Measurements from ENCODE around the gene SEMA3G. TPM values are rescaled to one million over a fixed set of nuclear protein-coding genes. Genes with fewer than 3 reads are reported as not detected.

Gene SEMA3G
- total RNA-seq, 3 donors from 2014 or later (not counting 1 experiment from before 2014, with no cell fraction given): 0.07 to 0.55 TPM; not detected in 1

GRCh38 chr3:52437326-52438103, 7.4 kb downstream of the SEMA3G start:
- Mint-ChIP-seq H3K36me3 (no peaks in the 10 kb centered on the region), H3K4me3 (no peak overlapping the region), H3K27ac (no peak overlapping the region), H3K27me3 (ENCODE audit: low read depth in 2 of 2) (no peaks in the 10 kb centered on the region), H3K4me1 (no peaks in the 10 kb centered on the region), H3K9me3 (no peaks in the 10 kb centered on the region)
- H3K36me3 ChIP-seq (ENCODE audit: control insufficient read depth, insufficient read depth, low read length): no peaks in the 10 kb centered on the region
- 95% methylated on average over 15 of the region's 15 CpGs for whole genome bisulfite sequencing (ENCODE audit: insufficient coverage)
- TF ChIP-seq, protein P1, sequence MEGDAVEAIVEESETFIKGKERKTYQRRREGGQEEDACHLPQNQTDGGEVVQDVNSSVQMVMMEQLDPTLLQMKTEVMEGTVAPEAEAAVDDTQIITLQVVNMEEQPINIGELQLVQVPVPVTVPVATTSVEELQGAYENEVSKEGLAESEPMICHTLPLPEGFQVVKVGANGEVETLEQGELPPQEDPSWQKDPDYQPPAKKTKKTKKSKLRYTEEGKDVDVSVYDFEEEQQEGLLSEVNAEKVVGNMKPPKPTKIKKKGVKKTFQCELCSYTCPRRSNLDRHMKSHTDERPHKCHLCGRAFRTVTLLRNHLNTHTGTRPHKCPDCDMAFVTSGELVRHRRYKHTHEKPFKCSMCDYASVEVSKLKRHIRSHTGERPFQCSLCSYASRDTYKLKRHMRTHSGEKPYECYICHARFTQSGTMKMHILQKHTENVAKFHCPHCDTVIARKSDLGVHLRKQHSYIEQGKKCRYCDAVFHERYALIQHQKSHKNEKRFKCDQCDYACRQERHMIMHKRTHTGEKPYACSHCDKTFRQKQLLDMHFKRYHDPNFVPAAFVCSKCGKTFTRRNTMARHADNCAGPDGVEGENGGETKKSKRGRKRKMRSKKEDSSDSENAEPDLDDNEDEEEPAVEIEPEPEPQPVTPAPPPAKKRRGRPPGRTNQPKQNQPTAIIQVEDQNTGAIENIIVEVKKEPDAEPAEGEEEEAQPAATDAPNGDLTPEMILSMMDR (IDR thresholded peaks at IDR 0.05): no peak
- no peak for ATAC-seq
- H3K4me3 ChIP-seq (ENCODE audit: low read length): no peak overlapping the region
- no peaks in the 10 kb centered on the region for H3K9me3 ChIP-seq (ENCODE audit: control insufficient read depth, insufficient read depth, low read length)
- no peaks in the 10 kb centered on the region for H3K4me1 ChIP-seq (ENCODE audit: control insufficient read depth, insufficient read depth, low read length)
- H3K27me3 ChIP-seq (ENCODE audit: control insufficient read depth, insufficient read depth, low read length): no peaks in the 10 kb centered on the region
- H3K27ac ChIP-seq (ENCODE audit: low read length): no peak overlapping the region
- DNase-seq: no peak
- intact Hi-C loops (cut with micrococcal nuclease): no loop called here

GRCh38 chr3:52436500-52437149, 8.3 kb downstream of the SEMA3G start:
- intact Hi-C loops (cut with micrococcal nuclease): no loop called here
- ATAC-seq (no peak), DNase-seq (no peak)
- H3K4me3 Mint-ChIP-seq: no peak overlapping the region
- Histone ChIP-seq H3K4me3 (ENCODE audit: low read length) (no peak overlapping the region), H3K9me3 (ENCODE audit: control insufficient read depth, insufficient read depth, low read length) (no peaks in the 10 kb centered on the region), H3K27ac (ENCODE audit: low read length) (no peak overlapping the region), H3K27me3 (ENCODE audit: control insufficient read depth, insufficient read depth, low read length) (no peaks in the 10 kb centered on the region), H3K36me3 (ENCODE audit: control insufficient read depth, insufficient read depth, low read length) (no peaks in the 10 kb centered on the region), H3K4me1 (ENCODE audit: control insufficient read depth, insufficient read depth, low read length) (no peaks in the 10 kb centered on the region)
- H3K27me3 Mint-ChIP-seq (ENCODE audit: low read depth in 2 of 2): peaks cover 0 to 3% of the 10 kb centered on the region in 2 donors
- TF ChIP-seq, protein P1 (IDR thresholded peaks at IDR 0.05): no peak
- no peaks in the 10 kb centered on the region for H3K36me3 Mint-ChIP-seq
- H3K4me1 Mint-ChIP-seq: no peaks in the 10 kb centered on the region
- H3K9me3 Mint-ChIP-seq: no peaks in the 10 kb centered on the region
- 90% methylated on average over 12 of the region's 13 CpGs for WGBS (ENCODE audit: insufficient coverage)
- H3K27ac Mint-ChIP-seq: no peak overlapping the region

DNA sequence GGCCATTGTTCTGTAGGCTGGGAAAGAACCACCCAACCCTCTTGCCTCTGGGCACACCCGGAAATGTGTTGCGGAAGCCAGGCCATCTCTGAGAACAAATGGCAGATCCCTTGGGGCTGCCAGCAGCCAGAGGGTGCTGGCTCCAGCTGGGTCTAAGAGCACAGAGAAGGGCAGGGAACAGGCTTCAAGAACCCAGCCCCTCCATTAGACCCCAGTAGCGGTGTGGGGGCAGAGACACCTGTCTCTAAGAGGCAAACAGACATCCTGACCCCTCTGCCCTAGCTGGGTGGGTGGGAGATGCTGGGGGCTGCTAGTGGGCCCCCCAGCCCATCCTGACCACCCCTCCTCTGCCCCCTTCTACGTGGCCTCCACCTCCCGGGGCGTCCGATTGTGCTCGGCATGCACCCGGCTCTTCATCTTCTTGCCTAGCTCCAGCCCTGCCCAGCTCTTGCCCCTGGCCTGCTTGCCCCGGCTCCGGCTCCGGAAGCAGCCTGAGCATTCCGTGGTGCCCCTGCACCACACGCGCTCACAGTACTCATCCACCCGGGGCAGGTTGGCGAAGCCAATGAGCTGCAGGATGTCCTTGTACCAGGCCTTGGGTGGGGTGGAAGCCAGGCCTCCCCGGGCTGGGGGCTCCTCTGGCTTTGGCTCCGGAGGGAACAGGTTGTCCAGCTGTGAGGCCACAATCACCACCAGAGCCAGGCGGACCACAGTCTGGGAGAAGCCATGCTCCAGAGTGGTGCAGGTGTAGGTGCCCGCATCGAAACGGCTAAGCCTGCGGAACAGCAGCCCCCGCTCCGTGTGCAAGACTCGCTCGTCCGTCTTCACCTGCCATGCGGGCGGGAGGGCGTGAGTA, 9.4 kb downstream of the SEMA3G start:
- H3K27ac ChIP-seq (ENCODE audit: low read length): no peak overlapping the region
- TF ChIP-seq, protein P1 (IDR thresholded peaks at IDR 0.05): no peak
- H3K27me3 ChIP-seq (ENCODE audit: control insufficient read depth, insufficient read depth, low read length): no peaks in the 10 kb centered on the region

More for the DNA sequence above, 9.4 kb downstream of the SEMA3G start:
- H3K9me3 ChIP-seq (ENCODE audit: control insufficient read depth, insufficient read depth, low read length): no peaks in the 10 kb centered on the region
- H3K4me3 ChIP-seq (ENCODE audit: low read length): no peak overlapping the region
- Mint-ChIP-seq H3K27ac (no peak overlapping the region), H3K9me3 (no peaks in the 10 kb centered on the region), H3K4me3 (no peak overlapping the region), H3K36me3 (no peaks in the 10 kb centered on the region), H3K27me3 (ENCODE audit: low read depth in 2 of 2) (peaks cover 0 to 3% of the 10 kb centered on the region in 2 donors), H3K4me1 (no peaks in the 10 kb centered on the region)
- DNase-seq (no peak), ATAC-seq (no peak)
- H3K4me1 ChIP-seq (ENCODE audit: control insufficient read depth, insufficient read depth, low read length): no peaks in the 10 kb centered on the region
- intact Hi-C loops (cut with micrococcal nuclease): no loop called here
- H3K36me3 ChIP-seq (ENCODE audit: control insufficient read depth, insufficient read depth, low read length): no peaks in the 10 kb centered on the region
- WGBS (ENCODE audit: insufficient coverage): 94% methylated on average over 31 of the region's 32 CpGs
